ENCODE results near the gene TENM4.

Gene TENM4

GRCh38 chr11:79390923-79391322, 49.9 kb downstream of the TENM4 start:
- no peak for DNase-seq (ENCODE audit: low read depth in 2 of 2)

GRCh38 chr11:79390477-79390876, 50.4 kb downstream of the TENM4 start:
- DNase-seq (ENCODE audit: low read depth in 2 of 2) = no peak

- no peak for DNase-seq (ENCODE audit: low read depth in 2 of 2)
These were observed 52.6 kb downstream of the TENM4 start for GRCh38 chr11:79388201-79388600.

GRCh38 chr11:79383874-79384273, 57.0 kb downstream of the TENM4 start:
- DNase-seq (ENCODE audit: low read depth in 2 of 2) = no peak

GRCh38 chr11:79382301-79383050, 58.4 kb downstream of the TENM4 start:
- no peak for DNase-seq (ENCODE audit: low read depth in 2 of 2)

GRCh38 chr11:79381036-79381435, 59.8 kb downstream of the TENM4 start:
- no peak for DNase-seq (ENCODE audit: low read depth in 2 of 2)

GRCh38 chr11:79377406-79377805, 63.4 kb downstream of the TENM4 start:
- DNase-seq (ENCODE audit: low read depth in 2 of 2) = no peak

- no peak for DNase-seq (ENCODE audit: low read depth in 2 of 2)
These were observed 64.8 kb downstream of the TENM4 start for GRCh38 chr11:79375818-79376550.

GRCh38 chr11:79374727-79375126, 66.1 kb downstream of the TENM4 start:
- DNase-seq (ENCODE audit: low read depth in 2 of 2) = no peak

- DNase-seq (ENCODE audit: low read depth in 2 of 2) = no peak
These were observed 69.1 kb downstream of the TENM4 start for GRCh38 chr11:79371724-79372123.

- no peak for DNase-seq (ENCODE audit: low read depth in 2 of 2)
These were observed 69.7 kb downstream of the TENM4 start for GRCh38 chr11:79371152-79371551.

- no peak for DNase-seq (ENCODE audit: low read depth in 2 of 2)
These were observed 71.8 kb downstream of the TENM4 start for GRCh38 chr11:79369055-79369454.

GRCh38 chr11:79367844-79368243, 73.0 kb downstream of the TENM4 start:
- DNase-seq (ENCODE audit: low read depth in 2 of 2) = no peak

GRCh38 chr11:79366218-79366617, 74.6 kb downstream of the TENM4 start:
- no peak for DNase-seq (ENCODE audit: low read depth in 2 of 2)

GRCh38 chr11:79363861-79364378, 76.9 kb downstream of the TENM4 start:
- DNase-seq (ENCODE audit: low read depth in 2 of 2) = no peak

GRCh38 chr11:79363256-79363655, 77.6 kb downstream of the TENM4 start:
- DNase-seq (ENCODE audit: low read depth in 2 of 2) = no peak

- DNase-seq (ENCODE audit: low read depth in 2 of 2) = no peak
These were observed 78.0 kb downstream of the TENM4 start for GRCh38 chr11:79362821-79363220.

- no peak for DNase-seq (ENCODE audit: low read depth in 2 of 2)
These were observed 78.5 kb downstream of the TENM4 start for GRCh38 chr11:79362206-79362757.

- DNase-seq (ENCODE audit: low read depth in 2 of 2) = no peak
These were observed 82.6 kb downstream of the TENM4 start for GRCh38 chr11:79358258-79358657.

- DNase-seq (ENCODE audit: low read depth in 2 of 2) = no peak
These were observed 87.1 kb downstream of the TENM4 start for GRCh38 chr11:79353706-79354105.

- DNase-seq (ENCODE audit: low read depth in 2 of 2) = no peak
These were observed 88.5 kb downstream of the TENM4 start for GRCh38 chr11:79352349-79352703.

GRCh38 chr11:79348976-79349682, 91.7 kb downstream of the TENM4 start:
- no peak for DNase-seq (ENCODE audit: low read depth in 2 of 2)

All from stimulated activated CD8-positive, alpha-beta memory T cell treated with anti-CD3 and anti-CD28 coated beads, Interleukin-7, amount 100 ng/mL, for 4 hours (primary cell).